ENCODE data around the gene TRMT44. TPM values are rescaled to one million over a fixed set of nuclear protein-coding genes. Genes with fewer than 3 reads are reported as not detected.

Gene TRMT44
- total and polyA plus RNA-seq, 2 of the 4 experiments (the other 2 are of a cell fraction): 7.3 to 8.1 TPM

DNA sequence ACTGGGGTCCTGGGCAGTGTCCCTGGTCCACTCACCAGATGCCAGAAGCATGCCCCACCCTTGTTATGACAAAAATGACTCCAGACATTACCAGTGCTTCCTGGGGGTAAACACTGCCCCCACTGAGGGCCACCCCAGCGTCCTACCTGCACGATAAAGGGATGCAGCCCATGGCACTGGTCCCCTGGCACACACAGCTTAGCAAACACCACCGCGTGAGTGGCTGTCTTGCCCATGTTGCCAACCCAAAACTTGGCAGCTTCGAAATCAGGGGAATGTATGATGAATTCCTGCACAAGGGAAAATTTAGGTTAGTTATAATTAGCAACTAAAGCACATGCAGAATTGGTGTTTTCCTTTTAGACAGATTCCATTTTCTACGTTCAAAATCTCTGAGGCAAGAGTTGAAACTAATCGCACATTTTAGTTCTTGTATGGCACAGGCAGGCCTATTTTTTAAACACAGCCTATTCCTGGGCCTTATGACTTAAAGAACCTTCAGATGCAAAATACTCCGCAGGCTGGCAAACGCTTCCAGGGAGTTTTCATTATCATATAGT lies 30.4 kb upstream of the TRMT44 start:
- ATAC-seq (ENCODE audit: low read depth): no peak
- Histone ChIP-seq H3K4me2 (ENCODE audit: low read depth, low read length) (no peak overlapping the region), H4K8ac (ENCODE audit: low read depth in 2 of 2, low read length in 2 of 2) (no peak overlapping the region), H2BK120ac (ENCODE audit: low read depth, low read length) (no peak overlapping the region), H3K27ac (ENCODE audit: insufficient read depth, low read length) (no peak overlapping the region), H3K79me1 (ENCODE audit: low read depth in 1 of 2, low read length in 2 of 2) (0 out of 4 replicates have a peak, but pooled peaks cover 0 to 4% of the 10 kb centered on the region in 2 experiments), H3K4me3 (ENCODE audit: insufficient read depth, low read depth, low read length) (no peak overlapping the region), H3K23ac (ENCODE audit: low read depth, low read length) (no peak overlapping the region), H3K36me3 (ENCODE audit: control insufficient read depth, insufficient read depth, low read length) (peaks cover 35% of the 10 kb centered on the region), H2BK20ac (ENCODE audit: low read depth, low read length) (no peak overlapping the region), H4K91ac (ENCODE audit: insufficient read depth, low read depth, low read length) (no peak overlapping the region), H2BK15ac (ENCODE audit: low read depth, low read length) (no peak overlapping the region), H3K14ac (replicated peaks; ENCODE audit: low read depth, low read length) (no peak overlapping the region), H2AFZ (replicated peaks; ENCODE audit: low read length, poor library complexity) (no peak overlapping the region), H3K4me1 (ENCODE audit: control insufficient read depth, insufficient read depth, low read length) (no peaks in the 10 kb centered on the region), H2AK5ac (ENCODE audit: low read depth, low read length) (no peak overlapping the region), H3K9ac (ENCODE audit: low read depth, low read length) (no peak overlapping the region), H4K20me1 (ENCODE audit: insufficient read depth, low read length) (no peaks in the 10 kb centered on the region), H3K9me1 (ENCODE audit: insufficient read depth, low read length) (peaks cover 3% of the 10 kb centered on the region; the same call in 1 of the 2 replicates), H2AK9ac (replicated peaks; ENCODE audit: low read depth, low read length, poor library complexity) (peak overlapping the region; percentile 68), H3K4ac (ENCODE audit: low read depth, low read length) (no peak overlapping the region), H2BK5ac (ENCODE audit: low read depth, low read length, poor library complexity, severe bottlenecking) (no peak overlapping the region), H3K27me3 (ENCODE audit: control insufficient read depth, insufficient read depth, low read length) (no peaks in the 10 kb centered on the region), H3K18ac (ENCODE audit: low read depth, low read length) (no peak overlapping the region), H3K56ac (ENCODE audit: extremely low read depth, insufficient read depth, low read length) (no peak overlapping the region), H4K5ac (ENCODE audit: low read depth, low read length) (no peak overlapping the region), H3K9me3 (ENCODE audit: control insufficient read depth, insufficient read depth, low read length) (no peaks in the 10 kb centered on the region)
- intact Hi-C loops (cut with micrococcal nuclease): no loop called here
- POLR2A ChIA-PET (ENCODE audit: unreplicated experiment): no interaction called here
- no TSS peak for BruUV-seq (replicated peaks)
- CTCF ChIA-PET: interaction anchor here (0.9 to 2.0 kb wide), 2 partner anchors 143 to 168 kb away, joined by 3 to 6 read pairs; no protein-coding TSS in a partner anchor
- no peak for TF ChIP-seq FOS (IDR thresholded peaks at IDR 0.05; ENCODE audit: low read depth, low read length)
- no peak for TF ChIP-seq RFX5 (IDR thresholded peaks at IDR 0.05; ENCODE audit: low read depth, low read length)
- TF ChIP-seq SMC3 (IDR thresholded peaks at IDR 0.05; ENCODE audit: low read depth, low read length): no peak
- TF ChIP-seq RAD21 (IDR thresholded peaks at IDR 0.05; ENCODE audit: low read length): no peak
- TF ChIP-seq, protein P1, sequence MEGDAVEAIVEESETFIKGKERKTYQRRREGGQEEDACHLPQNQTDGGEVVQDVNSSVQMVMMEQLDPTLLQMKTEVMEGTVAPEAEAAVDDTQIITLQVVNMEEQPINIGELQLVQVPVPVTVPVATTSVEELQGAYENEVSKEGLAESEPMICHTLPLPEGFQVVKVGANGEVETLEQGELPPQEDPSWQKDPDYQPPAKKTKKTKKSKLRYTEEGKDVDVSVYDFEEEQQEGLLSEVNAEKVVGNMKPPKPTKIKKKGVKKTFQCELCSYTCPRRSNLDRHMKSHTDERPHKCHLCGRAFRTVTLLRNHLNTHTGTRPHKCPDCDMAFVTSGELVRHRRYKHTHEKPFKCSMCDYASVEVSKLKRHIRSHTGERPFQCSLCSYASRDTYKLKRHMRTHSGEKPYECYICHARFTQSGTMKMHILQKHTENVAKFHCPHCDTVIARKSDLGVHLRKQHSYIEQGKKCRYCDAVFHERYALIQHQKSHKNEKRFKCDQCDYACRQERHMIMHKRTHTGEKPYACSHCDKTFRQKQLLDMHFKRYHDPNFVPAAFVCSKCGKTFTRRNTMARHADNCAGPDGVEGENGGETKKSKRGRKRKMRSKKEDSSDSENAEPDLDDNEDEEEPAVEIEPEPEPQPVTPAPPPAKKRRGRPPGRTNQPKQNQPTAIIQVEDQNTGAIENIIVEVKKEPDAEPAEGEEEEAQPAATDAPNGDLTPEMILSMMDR (conservative IDR thresholded peaks at IDR 0.05; ENCODE audit: low read depth, low read length): no peak
- TF ChIP-seq BHLHE40 (IDR thresholded peaks at IDR 0.05; ENCODE audit: low read depth, low read length): no peak
- no peak for TF ChIP-seq NFE2L2 (IDR thresholded peaks at IDR 0.05; ENCODE audit: low read depth, low read length)
- TF ChIP-seq CHD1 (IDR thresholded peaks at IDR 0.05; ENCODE audit: low read depth, low read length): no peak
- TF ChIP-seq, protein P2, sequence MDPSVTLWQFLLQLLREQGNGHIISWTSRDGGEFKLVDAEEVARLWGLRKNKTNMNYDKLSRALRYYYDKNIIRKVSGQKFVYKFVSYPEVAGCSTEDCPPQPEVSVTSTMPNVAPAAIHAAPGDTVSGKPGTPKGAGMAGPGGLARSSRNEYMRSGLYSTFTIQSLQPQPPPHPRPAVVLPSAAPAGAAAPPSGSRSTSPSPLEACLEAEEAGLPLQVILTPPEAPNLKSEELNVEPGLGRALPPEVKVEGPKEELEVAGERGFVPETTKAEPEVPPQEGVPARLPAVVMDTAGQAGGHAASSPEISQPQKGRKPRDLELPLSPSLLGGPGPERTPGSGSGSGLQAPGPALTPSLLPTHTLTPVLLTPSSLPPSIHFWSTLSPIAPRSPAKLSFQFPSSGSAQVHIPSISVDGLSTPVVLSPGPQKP (IDR thresholded peaks at IDR 0.05; ENCODE audit: borderline replicate concordance, low read depth, low read length): no peak
- no peak for TF ChIP-seq MXI1 (IDR thresholded peaks at IDR 0.05; ENCODE audit: borderline replicate concordance, low read depth, low read length)
- TF ChIP-seq, protein P3, sequence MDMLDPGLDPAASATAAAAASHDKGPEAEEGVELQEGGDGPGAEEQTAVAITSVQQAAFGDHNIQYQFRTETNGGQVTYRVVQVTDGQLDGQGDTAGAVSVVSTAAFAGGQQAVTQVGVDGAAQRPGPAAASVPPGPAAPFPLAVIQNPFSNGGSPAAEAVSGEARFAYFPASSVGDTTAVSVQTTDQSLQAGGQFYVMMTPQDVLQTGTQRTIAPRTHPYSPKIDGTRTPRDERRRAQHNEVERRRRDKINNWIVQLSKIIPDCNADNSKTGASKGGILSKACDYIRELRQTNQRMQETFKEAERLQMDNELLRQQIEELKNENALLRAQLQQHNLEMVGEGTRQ (IDR thresholded peaks at IDR 0.05; ENCODE audit: low read depth, low read length): no peak
- no peak for TF ChIP-seq MAZ (IDR thresholded peaks at IDR 0.05; ENCODE audit: borderline replicate concordance, low read depth, low read length)
- no peak for TF ChIP-seq POLR2A (IDR thresholded peaks at IDR 0.05; ENCODE audit: low read depth, low read length)
- TF ChIP-seq CEBPB (IDR thresholded peaks at IDR 0.05; ENCODE audit: low read depth, low read length): no peak
- no peak for TF ChIP-seq RCOR1 (IDR thresholded peaks at IDR 0.05; ENCODE audit: insufficient replicate concordance, low read length)
- TF ChIP-seq MAFK (IDR thresholded peaks at IDR 0.05; ENCODE audit: low read depth, low read length): no peak
- WGBS, 2 experiments (ENCODE audit: extremely low coverage in 2 of 2, insufficient read length in 1 of 2): 100% methylated on average over 1 of the region's 9 CpGs; no CpG with 5 or more reads in 1 of the 2 experiments
- DNase-seq: no peak
- in situ Hi-C loops (cut with MboI; ENCODE audit: low sequenced_read_pairs): no loop called here
- dilution Hi-C loops (cut with HindIII; ENCODE audit: low sequenced_read_pairs, unreplicated experiment): no loop called here
